AG09309 (cell line): ENCODE results near the gene TRPM4.

Experiments
- DNase-seq: peaks from one replicate; pipeline ENCODE4 v3.0.0-alpha.2; 2010; ENCODE audit warnings: low read depth
- H3K4me3 ChIP-seq: 2 replicates; pipeline ENCODE4 v1.5.1; 2011; ENCODE audit warnings: mild to moderate bottlenecking, low read depth, low read length, moderate library complexity; ENCODE audit not compliant: control insufficient read depth
- TF ChIP-seq, protein P1 (sequence below): IDR thresholded peaks from 2 replicates; pipeline ENCODE4 v1.5.1; 2011; ENCODE audit warnings: mild to moderate bottlenecking, low read depth, low read length, inconsistent platforms; ENCODE audit not compliant: insufficient read depth, control insufficient read depth; ENCODE audit errors: missing control alignments

Gene TRPM4

DNA sequence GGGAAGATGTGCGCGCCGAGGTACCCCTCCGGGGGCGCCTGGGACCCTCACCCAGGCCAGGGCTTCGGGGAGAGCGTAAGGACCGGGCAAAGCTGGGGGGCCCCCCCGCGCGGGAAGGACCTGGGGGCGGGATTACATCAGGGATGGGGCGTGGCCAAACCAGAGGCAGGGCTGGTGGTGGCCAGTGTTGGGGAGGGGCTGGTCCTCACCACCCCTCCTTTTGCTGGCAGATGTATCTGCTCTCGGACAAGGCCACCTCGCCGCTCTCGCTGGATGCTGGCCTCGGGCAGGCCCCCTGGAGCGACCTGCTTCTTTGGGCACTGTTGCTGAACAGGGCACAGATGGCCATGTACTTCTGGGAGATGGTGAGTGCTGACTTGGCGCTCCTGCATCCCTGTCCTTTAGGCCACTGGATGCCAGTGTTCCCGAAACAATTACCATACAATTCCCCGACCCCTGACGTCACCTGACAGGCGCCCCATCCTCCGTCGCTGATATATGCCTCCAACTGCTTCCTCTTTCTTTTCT, 25.3 kb downstream of the TRPM4 start:
- DNase-seq: no peak
- TF ChIP-seq, protein P1, sequence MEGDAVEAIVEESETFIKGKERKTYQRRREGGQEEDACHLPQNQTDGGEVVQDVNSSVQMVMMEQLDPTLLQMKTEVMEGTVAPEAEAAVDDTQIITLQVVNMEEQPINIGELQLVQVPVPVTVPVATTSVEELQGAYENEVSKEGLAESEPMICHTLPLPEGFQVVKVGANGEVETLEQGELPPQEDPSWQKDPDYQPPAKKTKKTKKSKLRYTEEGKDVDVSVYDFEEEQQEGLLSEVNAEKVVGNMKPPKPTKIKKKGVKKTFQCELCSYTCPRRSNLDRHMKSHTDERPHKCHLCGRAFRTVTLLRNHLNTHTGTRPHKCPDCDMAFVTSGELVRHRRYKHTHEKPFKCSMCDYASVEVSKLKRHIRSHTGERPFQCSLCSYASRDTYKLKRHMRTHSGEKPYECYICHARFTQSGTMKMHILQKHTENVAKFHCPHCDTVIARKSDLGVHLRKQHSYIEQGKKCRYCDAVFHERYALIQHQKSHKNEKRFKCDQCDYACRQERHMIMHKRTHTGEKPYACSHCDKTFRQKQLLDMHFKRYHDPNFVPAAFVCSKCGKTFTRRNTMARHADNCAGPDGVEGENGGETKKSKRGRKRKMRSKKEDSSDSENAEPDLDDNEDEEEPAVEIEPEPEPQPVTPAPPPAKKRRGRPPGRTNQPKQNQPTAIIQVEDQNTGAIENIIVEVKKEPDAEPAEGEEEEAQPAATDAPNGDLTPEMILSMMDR: no peak
- H3K4me3 ChIP-seq: no peak overlapping the region

DNA sequence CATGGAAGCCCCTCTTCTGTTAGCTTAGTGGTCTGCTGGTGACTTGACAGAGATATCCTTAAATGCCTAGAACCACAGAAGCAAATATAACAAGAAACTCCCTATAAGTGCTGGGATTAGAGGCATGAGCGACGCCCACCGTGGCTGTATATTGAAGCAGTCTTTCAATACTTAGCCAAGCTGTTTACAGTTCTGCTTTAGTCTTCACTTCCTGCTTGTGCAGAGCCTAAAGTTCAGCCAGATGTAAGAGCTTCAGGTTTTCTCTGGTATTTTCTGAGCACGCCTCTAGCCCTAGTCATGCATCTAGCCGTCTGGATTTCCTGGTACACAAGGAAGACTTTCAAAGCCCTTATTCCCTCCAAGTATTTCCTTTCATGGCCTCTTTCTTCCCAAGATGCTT, 28.5 kb downstream of the TRPM4 start:
- TF ChIP-seq, protein P1: no peak
- H3K4me3 ChIP-seq: no peak overlapping the region
- no peak for DNase-seq

DNA sequence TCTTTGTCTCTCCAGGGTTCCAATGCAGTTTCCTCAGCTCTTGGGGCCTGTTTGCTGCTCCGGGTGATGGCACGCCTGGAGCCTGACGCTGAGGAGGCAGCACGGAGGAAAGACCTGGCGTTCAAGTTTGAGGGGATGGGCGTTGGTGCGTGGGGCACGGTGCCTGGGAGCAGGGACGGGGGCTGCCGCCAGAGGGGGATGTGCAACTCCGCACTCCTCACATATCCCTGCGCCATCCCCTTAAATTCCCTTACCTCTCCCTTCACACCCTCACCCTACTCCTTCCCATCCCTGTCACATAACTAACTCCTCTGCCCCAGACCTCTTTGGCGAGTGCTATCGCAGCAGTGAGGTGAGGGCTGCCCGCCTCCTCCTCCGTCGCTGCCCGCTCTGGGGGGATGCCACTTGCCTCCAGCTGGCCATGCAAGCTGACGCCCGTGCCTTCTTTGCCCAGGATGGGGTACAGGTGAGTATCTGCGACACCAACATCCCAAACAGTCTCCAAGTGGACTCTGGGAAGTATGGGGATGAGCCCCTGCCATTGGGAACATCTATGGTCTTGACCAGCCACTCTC, 31.1 kb downstream of the TRPM4 start:
- TF ChIP-seq, protein P1: no peak
- H3K4me3 ChIP-seq: no peak overlapping the region
- DNase-seq: no peak

DNA sequence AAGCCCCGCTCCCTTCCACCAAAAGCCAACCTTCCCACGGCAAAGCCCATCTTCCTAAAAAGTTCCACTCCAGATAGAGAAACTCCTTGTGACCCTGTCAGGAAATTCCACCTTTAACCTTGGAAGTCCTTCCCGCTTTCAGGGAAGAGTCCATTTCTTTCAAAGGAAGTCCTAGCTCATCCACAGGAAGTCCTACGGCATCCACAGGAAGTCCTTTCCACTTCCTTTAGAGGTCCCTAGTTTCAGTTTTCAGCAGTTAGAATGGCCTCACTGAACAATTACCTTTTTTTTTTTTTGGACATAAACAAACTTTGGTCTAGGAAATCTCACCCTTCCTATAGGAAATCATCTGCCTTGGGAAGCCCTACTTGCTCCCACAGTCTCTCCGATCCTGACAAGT, 31.7 kb downstream of the TRPM4 start:
- H3K4me3 ChIP-seq: no peak overlapping the region
- no peak for DNase-seq
- TF ChIP-seq, protein P1: no peak

DNA sequence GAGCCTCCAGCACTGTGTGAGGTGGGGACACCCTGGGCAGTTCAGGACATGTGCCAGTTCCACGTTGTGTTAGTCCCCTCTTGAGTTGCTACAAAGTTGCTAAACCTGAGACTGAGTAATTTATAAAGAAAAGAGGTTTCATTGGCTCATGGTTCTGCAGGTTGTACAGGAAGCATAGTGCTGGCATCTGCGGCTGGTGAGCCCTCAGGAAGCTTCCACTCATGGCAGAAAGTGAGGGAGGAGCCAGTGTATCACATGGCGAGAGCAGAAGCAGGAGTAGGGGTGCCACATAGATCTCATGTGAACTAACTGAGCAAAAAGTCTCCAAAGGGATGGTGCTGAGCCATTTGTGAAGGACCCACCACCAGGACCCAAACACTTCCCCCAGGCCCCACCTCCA, 33.2 kb downstream of the TRPM4 start:
- DNase-seq: no peak
- H3K4me3 ChIP-seq: no peak overlapping the region
- TF ChIP-seq, protein P1: no peak

DNA sequence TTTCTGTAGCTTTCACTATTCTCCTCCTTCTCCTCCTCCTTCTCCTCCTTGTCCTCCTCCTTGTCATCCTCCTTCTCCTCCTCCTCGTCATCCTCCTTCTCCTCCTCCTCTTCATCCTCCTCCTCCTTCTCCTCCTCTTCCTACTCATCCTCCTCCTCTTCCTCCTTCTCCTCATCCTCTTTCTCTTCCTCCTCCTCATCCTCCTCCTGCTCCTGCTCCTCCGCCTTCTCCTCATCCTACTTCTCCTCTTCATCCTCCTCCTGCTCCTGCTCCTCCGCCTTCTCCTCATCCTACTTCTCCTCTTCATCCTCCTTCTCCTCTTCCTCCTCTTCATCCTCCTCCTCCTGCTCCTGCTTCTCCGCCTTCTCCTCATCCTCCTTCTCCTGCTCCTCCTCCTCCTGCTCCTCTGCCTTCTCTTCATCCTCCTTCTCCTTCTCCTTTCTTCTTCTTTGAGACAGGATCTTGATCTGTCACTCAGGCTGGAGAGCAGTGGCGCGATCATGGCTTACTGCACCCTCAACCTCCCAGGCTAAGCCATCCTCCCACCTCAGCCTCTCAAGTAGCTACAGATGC, 36.3 kb downstream of the TRPM4 start:
- TF ChIP-seq, protein P1: no peak
- no peak overlapping the region for H3K4me3 ChIP-seq
- DNase-seq: no peak
